Karpas-422 (cell line): ENCODE measurements around the gene TCTN2. TPM values are rescaled to one million over a fixed set of nuclear protein-coding genes. Genes with fewer than 3 reads are reported as not detected.

Experiments used
- DNase-seq: peaks from one replicate; pipeline ENCODE4 v3.0.0-alpha.2; 2015
- H2AFZ ChIP-seq: fragments of 200-600 bp; sonication (generic); 2 replicates; pipeline ENCODE4 v1.6.1; 2014; ENCODE audit warnings: antibody characterized with exemption, low read length, mixed read lengths
- H3K27ac ChIP-seq: fragments of 200-600 bp; sonication (generic); 2 replicates; pipeline ENCODE4 v1.5.1; 2014; ENCODE audit warnings: mild to moderate bottlenecking, low read length, moderate library complexity
- H3K27me3 ChIP-seq: fragments of 200-600 bp; sonication (generic); 2 replicates; pipeline ENCODE4 v1.6.1; 2014; ENCODE audit warnings: low read length, mixed read lengths
- H3K36me3 ChIP-seq: fragments of 200-600 bp; sonication (generic); 2 replicates; pipeline ENCODE4 v1.6.1; 2014; ENCODE audit warnings: low read length, mixed read lengths; ENCODE audit not compliant: insufficient read depth
- H3K4me1 ChIP-seq: fragments of 200-600 bp; sonication (generic); 2 replicates; pipeline ENCODE4 v1.6.1; 2014; ENCODE audit warnings: mild to moderate bottlenecking, low read length, mixed read lengths
- H3K4me2 ChIP-seq: fragments of 200-600 bp; sonication (generic); 2 replicates; pipeline ENCODE4 v1.6.1; 2014; ENCODE audit warnings: low read length, low read depth, mild to moderate bottlenecking; ENCODE audit not compliant: poor library complexity, severe bottlenecking
- H3K4me3 ChIP-seq: fragments of 200-600 bp; sonication (generic); 2 replicates; pipeline ENCODE4 v1.5.1; 2014; ENCODE audit warnings: mild to moderate bottlenecking, antibody characterized with exemption, low read length, mixed read lengths
- H3K79me2 ChIP-seq: fragments of 200-600 bp; sonication (generic); 2 replicates; pipeline ENCODE4 v1.6.1; 2014; ENCODE audit warnings: mild to moderate bottlenecking, low read length, mixed read lengths
- H3K9ac ChIP-seq: fragments of 200-600 bp; sonication (generic); 2 replicates; pipeline ENCODE4 v1.6.0; 2014; ENCODE audit warnings: low read length
- H3K9me2 ChIP-seq: fragments of 200-600 bp; sonication (generic), shearing (Covaris generic); replicated peaks from 2 replicates; pipeline ENCODE4 v1.6.0; 2014; ENCODE audit warnings: mild to moderate bottlenecking, low read length, moderate library complexity; ENCODE audit not compliant: insufficient read depth
- H3K9me3 ChIP-seq: fragments of 300-700, 200-600 bp; sonication (generic); 2 replicates; pipeline ENCODE4 v1.6.1; 2014; ENCODE audit warnings: low read length, mixed read lengths
- H4K20me1 ChIP-seq: fragments of 200-600 bp; sonication (generic); 2 replicates; pipeline ENCODE4 v1.6.1; 2014; ENCODE audit warnings: mild to moderate bottlenecking, antibody characterized with exemption, low read length, low read depth; ENCODE audit not compliant: insufficient read depth
- total RNA-seq: library from RNA; depleted of rRNA; stranded (reverse); fragments of >200 nt; shearing (Covaris generic); gene quantifications from 2 replicates; pipeline ENCODE4 v1.2.3, GENCODE V29; 2014; ENCODE audit warnings: low replicate concordance; rRNA removed

TCTN2 gene
- total RNA-seq = 3.1 and 6.4 TPM in 2 replicates

DNA sequence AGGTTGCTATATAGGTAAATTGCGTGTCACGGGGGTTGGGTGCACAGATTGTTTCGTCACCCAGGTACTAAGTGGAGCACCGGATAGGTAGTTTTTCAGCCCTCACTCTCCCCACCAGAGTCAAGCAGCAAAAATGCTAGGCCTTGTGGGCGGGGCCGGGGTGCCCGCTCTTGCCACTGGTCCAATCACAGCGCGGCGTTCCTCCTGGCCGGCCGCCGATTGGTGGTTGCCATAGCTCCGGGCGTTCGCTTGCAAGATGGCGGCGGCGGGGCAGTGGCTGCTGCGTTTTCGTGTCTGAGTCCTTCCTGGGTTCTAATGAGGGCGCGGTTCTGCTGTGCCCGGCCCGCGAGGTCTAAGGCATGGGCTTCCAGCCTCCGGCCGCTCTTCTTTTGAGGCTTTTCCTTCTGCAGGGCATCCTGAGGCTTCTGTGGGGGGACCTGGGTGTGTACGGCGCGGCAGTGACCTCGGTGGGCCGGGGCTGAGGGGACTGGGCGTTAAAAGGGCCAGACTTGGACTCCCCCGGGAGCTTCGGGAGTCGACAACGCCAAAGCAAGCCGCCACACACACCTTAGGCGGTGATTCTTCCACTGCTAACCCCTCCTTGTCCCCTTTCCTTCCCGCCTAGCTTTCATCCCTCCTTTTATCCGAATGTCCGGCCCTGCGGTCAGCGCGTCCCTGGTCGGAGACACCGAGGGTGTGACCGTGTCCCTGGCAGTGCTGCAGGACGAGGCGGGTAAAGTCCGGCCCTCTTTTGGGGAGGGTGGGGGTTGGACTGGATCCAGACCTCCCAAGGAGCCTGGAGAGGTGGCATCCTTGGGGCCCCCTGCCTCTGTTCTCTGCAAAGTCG lies at the start of gene TCTN2:
TCTN2 (plus strand) TSS at position 232 of the 847 bp plus-strand sequence; CDS start at position 360, 128 bp downstream.
- Histone ChIP-seq H2AFZ (peak within 1 kb of the TSS; percentile 76; the same call in 1 of the 2 replicates), H3K4me1 (peaks cover 20% of the 10 kb centered on the region), H3K9ac (peak within 1 kb of the TSS; percentile 53), H3K4me2 (peak within 1 kb of the TSS; percentile 65), H3K27ac (no peak within 1 kb of the TSS), H3K9me3 (no peaks in the 10 kb centered on the region), H3K4me3 (peak within 1 kb of the TSS; percentile 66), H3K9me2 (no peaks in the 10 kb centered on the region), H3K27me3 (no peaks in the 10 kb centered on the region), H3K79me2 (no peaks in the 10 kb centered on the region), H3K36me3 (no peaks in the 10 kb centered on the region), H4K20me1 (no peaks in the 10 kb centered on the region)
- DNase-seq = peak; percentile 92

DNA sequence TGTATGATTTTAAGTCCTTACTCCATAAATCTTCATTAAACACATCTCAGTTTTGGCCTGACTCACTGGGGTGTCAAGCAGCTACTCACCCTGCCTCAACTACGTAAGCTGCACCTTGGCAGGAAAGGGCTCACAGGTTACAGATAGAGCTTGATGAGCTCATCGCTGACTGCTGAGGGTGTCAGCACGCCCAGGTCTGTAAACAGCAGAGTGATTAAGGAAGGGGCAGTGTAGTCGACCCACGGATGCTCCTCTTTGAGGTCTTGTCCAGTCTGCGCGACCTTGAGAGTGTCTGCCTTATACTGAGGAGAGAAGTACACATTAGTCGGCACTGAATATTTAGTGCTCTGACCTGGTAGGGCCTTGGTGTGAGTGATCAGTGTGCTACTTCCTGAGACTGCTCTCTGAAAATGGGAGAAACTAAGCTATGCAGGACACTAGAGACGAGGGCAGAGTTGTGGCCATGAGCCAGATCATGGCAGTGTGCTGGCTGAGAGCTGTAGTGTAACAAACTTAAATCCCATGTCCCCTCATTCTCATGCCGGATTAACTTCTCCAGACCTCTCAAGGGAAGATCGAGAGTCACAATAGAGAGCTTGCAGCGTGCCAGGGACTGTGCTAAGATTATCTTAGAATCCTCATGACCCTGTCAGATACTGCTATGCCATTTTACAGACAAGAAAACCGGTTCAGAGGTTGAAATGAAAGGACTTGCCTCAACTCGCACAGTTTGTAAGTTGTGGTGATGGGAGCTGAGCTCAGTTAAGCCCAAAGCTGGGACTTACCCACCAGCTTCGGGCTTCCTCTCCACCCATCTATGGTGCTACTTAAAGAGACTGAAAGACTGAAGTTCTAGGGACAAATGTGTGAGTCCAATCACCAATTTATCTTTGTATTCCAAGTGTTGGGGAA lies 49.0 kb upstream of the TCTN2 start:
- DNase-seq = no peak

DNA sequence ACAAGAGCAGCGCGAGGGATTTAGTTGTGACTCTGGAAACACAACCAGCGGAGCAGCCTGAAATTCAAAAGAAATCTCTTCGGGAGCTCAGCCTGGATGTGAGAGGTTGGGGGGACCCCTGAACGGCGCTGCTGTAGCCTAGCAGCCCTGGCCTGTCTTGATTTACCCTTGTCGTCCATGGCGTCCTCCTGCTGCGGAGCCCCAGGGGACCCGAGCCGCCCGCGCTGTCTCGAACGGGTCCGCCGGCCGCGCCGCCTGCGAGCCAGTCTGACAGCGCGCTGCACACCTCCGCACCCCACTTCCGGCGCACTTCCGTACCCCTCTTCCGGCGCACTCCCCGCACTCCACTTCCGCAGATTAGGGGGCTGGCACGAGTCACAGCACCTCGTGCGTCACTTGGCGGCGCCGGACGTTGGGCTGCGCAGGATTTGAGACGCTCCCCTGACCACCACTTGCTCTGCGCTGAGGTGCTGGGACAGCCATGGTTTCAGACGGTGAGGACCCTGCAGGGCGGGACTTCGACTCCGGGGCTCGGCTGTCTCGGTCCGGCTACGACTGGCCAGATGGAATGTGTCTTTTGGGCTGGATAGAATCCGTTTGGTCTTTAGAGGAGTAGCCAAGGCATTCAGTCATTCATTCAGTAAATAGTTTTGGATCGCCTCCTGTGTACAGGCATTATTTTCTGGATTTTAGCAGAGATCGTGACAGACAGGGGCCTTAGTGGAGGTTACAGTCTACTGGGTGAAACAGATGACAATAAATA lies 37.4 kb upstream of the TCTN2 start, which contains the start of the genes EIF2B1 and GTF2H3:
EIF2B1 (minus strand) TSS at position 308 of the 763 bp plus-strand sequence; CDS start at position 179, 129 bp downstream.
GTF2H3 (plus strand) TSS at position 451 of the 763 bp plus-strand sequence; CDS start at position 482, 31 bp downstream.
- Histone ChIP-seq H3K9me3 (no peaks in the 10 kb centered on the region), H2AFZ (no peak within 1 kb of the TSS; the same call in 1 of the 2 replicates), H3K9me2 (no peaks in the 10 kb centered on the region), H3K79me2 (peaks cover 60% of the 10 kb centered on the region), H3K9ac (peak within 1 kb of the TSS; percentile 93), H3K4me2 (peak within 1 kb of the TSS; percentile 86), H3K36me3 (peaks cover 23% of the 10 kb centered on the region), H3K4me3 (peak within 1 kb of the TSS; percentile 94), H3K27ac (peak within 1 kb of the TSS; percentile 69), H4K20me1 (no peaks in the 10 kb centered on the region), H3K4me1 (peaks cover 13% of the 10 kb centered on the region), H3K27me3 (no peaks in the 10 kb centered on the region)
- DNase-seq = peak; percentile 99

More for the DNA sequence above, 49.0 kb upstream of the TCTN2 start:
- H3K4me1 ChIP-seq = no peaks in the 10 kb centered on the region
- no peak overlapping the region for H3K9ac ChIP-seq
- H3K36me3 ChIP-seq = peaks cover 54% of the 10 kb centered on the region
- no peak overlapping the region for H2AFZ ChIP-seq
- H3K27me3 ChIP-seq = no peaks in the 10 kb centered on the region
- H3K9me3 ChIP-seq = no peaks in the 10 kb centered on the region
- no peaks in the 10 kb centered on the region for H3K9me2 ChIP-seq
- H3K4me2 ChIP-seq = no peak overlapping the region
- peaks cover 4% of the 10 kb centered on the region; the same call in 1 of the 2 replicates for H4K20me1 ChIP-seq
- 0 out of 2 replicates have a peak, but pooled peaks cover 4% of the 10 kb centered on the region for H3K79me2 ChIP-seq
- no peak overlapping the region for H3K27ac ChIP-seq
- H3K4me3 ChIP-seq = no peak overlapping the region

DNA sequence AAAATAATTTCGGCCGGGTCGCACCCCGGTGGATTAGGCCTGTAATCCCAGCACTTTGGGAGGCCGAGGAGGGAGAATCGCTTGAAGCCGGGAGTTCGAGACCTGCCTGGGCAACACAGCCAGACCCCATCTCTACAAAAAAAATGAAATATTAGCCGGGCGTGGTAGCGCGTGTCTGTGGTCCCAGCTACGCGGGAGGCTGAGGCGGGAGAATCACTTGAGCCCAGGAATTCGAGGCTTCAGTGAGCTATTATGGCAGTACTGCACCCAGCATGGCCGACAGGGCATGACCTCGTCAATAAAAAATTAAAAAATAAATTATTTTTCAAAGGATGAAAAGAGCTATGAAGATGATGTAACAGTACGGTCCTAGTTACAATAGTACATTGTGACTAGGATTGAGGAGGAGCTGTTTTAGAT lies 36.8 kb upstream of the TCTN2 start:
- Histone ChIP-seq H3K27ac (peak overlapping the region; percentile 69), H3K79me2 (peaks cover 60% of the 10 kb centered on the region), H3K27me3 (no peaks in the 10 kb centered on the region), H4K20me1 (no peaks in the 10 kb centered on the region), H3K9me2 (no peaks in the 10 kb centered on the region), H3K4me1 (peaks cover 13% of the 10 kb centered on the region), H3K9me3 (no peaks in the 10 kb centered on the region), H3K36me3 (peaks cover 17% of the 10 kb centered on the region; the same call in 1 of the 2 replicates), H3K9ac (peak overlapping the region; percentile 93), H3K4me3 (peak overlapping the region; percentile 94), H2AFZ (no peak overlapping the region), H3K4me2 (peak overlapping the region; percentile 86)
- DNase-seq = peak; percentile 51

DNA sequence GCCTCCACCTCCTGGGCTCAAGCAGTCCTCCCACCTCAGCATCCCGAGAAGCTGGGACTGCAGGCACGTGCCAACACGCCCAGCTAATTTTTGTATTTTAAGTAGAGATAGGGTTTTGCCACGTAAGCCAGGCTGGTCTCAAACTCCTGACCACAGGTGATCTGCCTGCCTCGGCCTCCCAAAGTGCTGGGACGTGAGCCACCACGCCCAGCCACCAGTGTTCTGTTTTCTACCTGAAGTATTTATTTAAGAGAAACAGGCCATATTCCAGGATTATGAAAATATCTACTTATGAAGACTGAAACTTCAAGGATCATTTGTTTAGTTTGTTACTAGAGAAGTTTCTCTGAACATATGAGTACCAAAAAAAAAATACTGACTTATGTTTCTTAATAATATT lies 27.0 kb upstream of the TCTN2 start:
- Histone ChIP-seq H3K79me2 (peaks cover 56% of the 10 kb centered on the region), H3K9me3 (no peaks in the 10 kb centered on the region), H3K9ac (no peak overlapping the region), H2AFZ (no peak overlapping the region), H3K27ac (no peak overlapping the region), H3K9me2 (no peaks in the 10 kb centered on the region), H3K27me3 (no peaks in the 10 kb centered on the region), H3K4me2 (no peak overlapping the region), H3K4me1 (peaks cover 2% of the 10 kb centered on the region; the same call in 1 of the 2 replicates), H3K4me3 (no peak overlapping the region), H4K20me1 (no peaks in the 10 kb centered on the region), H3K36me3 (peaks cover 37% of the 10 kb centered on the region)
- DNase-seq = no peak

DNA sequence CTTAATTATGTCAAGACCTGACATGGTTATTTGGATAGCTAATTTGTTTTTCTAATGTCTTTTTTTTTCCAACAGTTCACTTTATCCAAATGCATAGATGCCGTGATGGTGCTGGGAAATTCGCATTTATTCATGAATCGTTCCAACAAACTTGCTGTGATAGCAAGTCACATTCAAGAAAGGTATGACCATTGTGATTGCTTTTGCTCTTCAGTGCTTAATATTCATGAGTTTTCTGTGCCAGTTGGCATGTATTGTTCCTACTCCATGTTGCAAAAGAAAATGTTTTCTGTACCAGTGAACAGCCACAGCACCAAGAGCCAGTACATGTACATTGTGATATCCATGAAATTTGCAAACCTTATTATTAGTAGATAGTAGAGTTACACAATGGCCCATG lies 25.5 kb upstream of the TCTN2 start:
- H3K9ac ChIP-seq = no peak overlapping the region
- no peaks in the 10 kb centered on the region for H3K9me3 ChIP-seq
- H3K4me2 ChIP-seq = no peak overlapping the region
- H4K20me1 ChIP-seq = no peaks in the 10 kb centered on the region
- H3K36me3 ChIP-seq = peaks cover 39% of the 10 kb centered on the region
- H3K4me1 ChIP-seq = peaks cover 2% of the 10 kb centered on the region; the same call in 1 of the 2 replicates
- no peak overlapping the region for H3K27ac ChIP-seq
- H3K27me3 ChIP-seq = no peaks in the 10 kb centered on the region
- no peak for DNase-seq
- peaks cover 55% of the 10 kb centered on the region for H3K79me2 ChIP-seq
- H3K4me3 ChIP-seq = no peak overlapping the region
- H2AFZ ChIP-seq = no peak overlapping the region
- no peaks in the 10 kb centered on the region for H3K9me2 ChIP-seq

DNA sequence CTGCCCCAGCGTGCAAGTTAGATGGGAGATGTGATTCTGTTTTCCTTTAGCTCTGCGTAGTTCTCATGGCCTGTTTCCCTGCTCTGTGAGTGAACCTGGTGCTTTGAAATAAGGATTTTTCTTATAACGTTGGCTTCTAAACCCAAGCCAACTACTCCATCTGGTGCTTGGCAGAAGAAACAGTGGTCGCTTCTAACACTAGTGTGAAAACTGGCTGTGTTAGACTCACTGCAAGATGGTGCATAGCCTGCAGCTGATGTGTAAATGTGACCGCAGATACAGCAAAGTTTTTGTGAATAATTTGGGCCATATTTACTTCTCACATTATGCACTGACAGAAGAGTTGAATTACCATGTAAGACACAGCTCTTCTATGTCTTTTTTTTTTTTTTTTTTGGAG lies 25.0 kb upstream of the TCTN2 start:
- peaks cover 2% of the 10 kb centered on the region; the same call in 1 of the 2 replicates for H3K4me1 ChIP-seq
- no peak overlapping the region for H3K27ac ChIP-seq
- H2AFZ ChIP-seq = no peak overlapping the region
- no peak overlapping the region for H3K9ac ChIP-seq
- H4K20me1 ChIP-seq = no peaks in the 10 kb centered on the region
- no peaks in the 10 kb centered on the region for H3K9me3 ChIP-seq
- H3K79me2 ChIP-seq = peaks cover 52% of the 10 kb centered on the region
- H3K36me3 ChIP-seq = peaks cover 44% of the 10 kb centered on the region
- H3K4me2 ChIP-seq = no peak overlapping the region
- no peaks in the 10 kb centered on the region for H3K27me3 ChIP-seq
- H3K9me2 ChIP-seq = no peaks in the 10 kb centered on the region
- H3K4me3 ChIP-seq = no peak overlapping the region
- DNase-seq = no peak
